ENCODE results near the gene HTR3C.
A peak's percentile ranks its signal among the peaks of the same experiment; 100 is the strongest.
"Not testable (repeated sequence)": the region's sequence is repeated elsewhere in the genome, so short reads cannot be mapped to it uniquely, and the experiment has no call there.

Gene HTR3C

GRCh38 chr3:184052767-184053166 is at the start of gene HTR3C:
Gene HTR3C (plus strand): TSS chr3:184053047. CDS start chr3:184053081, 34 bp downstream.
- DNase-seq (ENCODE audit: low read depth, low spot score) = no peak
- no peak within 1 kb of the TSS for H3K27ac ChIP-seq

GRCh38 chr3:184003187-184003967 is 49.5 kb upstream of the HTR3C start:
- no peak for DNase-seq (ENCODE audit: low read depth, low spot score)

GRCh38 chr3:184004476-184004875 is 48.4 kb upstream of the HTR3C start:
- no peak for DNase-seq (ENCODE audit: low read depth, low spot score)
- no peak overlapping the region for H3K27ac ChIP-seq

More at GRCh38 chr3:184003187-184003967, 49.5 kb upstream of the HTR3C start:
- peak overlapping the region; percentile 44 for H3K27ac ChIP-seq

- peak overlapping the region; percentile 68 for H3K27ac ChIP-seq
- peak; percentile 97 for DNase-seq (ENCODE audit: low read depth, low spot score)
These were observed 46.8 kb upstream of the HTR3C start for GRCh38 chr3:184005941-184006507.

GRCh38 chr3:184007143-184007813 is 45.6 kb upstream of the HTR3C start:
- DNase-seq (ENCODE audit: low read depth, low spot score) = not testable (repeated sequence)
- peak overlapping the region; percentile 68 for H3K27ac ChIP-seq

GRCh38 chr3:184008161-184008560 is 44.7 kb upstream of the HTR3C start:
- DNase-seq (ENCODE audit: low read depth, low spot score) = no peak
- H3K27ac ChIP-seq = no peak overlapping the region

- H3K27ac ChIP-seq = no peak overlapping the region
- DNase-seq (ENCODE audit: low read depth, low spot score) = no peak
These were observed 41.5 kb upstream of the HTR3C start for GRCh38 chr3:184011230-184011876.

GRCh38 chr3:184011937-184012889 is 40.6 kb upstream of the HTR3C start:
- no peak for DNase-seq (ENCODE audit: low read depth, low spot score)
- H3K27ac ChIP-seq = no peak overlapping the region

GRCh38 chr3:184015381-184016019 is 37.3 kb upstream of the HTR3C start:
- no peak for DNase-seq (ENCODE audit: low read depth, low spot score)
- no peak overlapping the region for H3K27ac ChIP-seq

GRCh38 chr3:184016169-184016570 is 36.7 kb upstream of the HTR3C start:
- no peak overlapping the region for H3K27ac ChIP-seq
- no peak for DNase-seq (ENCODE audit: low read depth, low spot score)

- peak overlapping the region; percentile 30 for H3K27ac ChIP-seq
These were observed 35.8 kb upstream of the HTR3C start for GRCh38 chr3:184016811-184017671.

GRCh38 chr3:184017672-184018423 is 35.0 kb upstream of the HTR3C start, which contains the start of gene ABCC5:
Gene ABCC5 (minus strand): TSS chr3:184017884. CDS start chr3:184014392, 3,492 bp downstream.
- H3K27ac ChIP-seq = peak within 1 kb of the TSS; percentile 30
- DNase-seq (ENCODE audit: low read depth, low spot score) = peak; percentile 52

More at GRCh38 chr3:184016811-184017671, 35.8 kb upstream of the HTR3C start:
- DNase-seq (ENCODE audit: low read depth, low spot score) = no peak

- DNase-seq (ENCODE audit: low read depth, low spot score) = no peak
- no peak overlapping the region for H3K27ac ChIP-seq
These were observed 34.3 kb upstream of the HTR3C start for GRCh38 chr3:184018424-184018973.

GRCh38 chr3:184022323-184022722 is 30.5 kb upstream of the HTR3C start:
- no peak overlapping the region for H3K27ac ChIP-seq
- DNase-seq (ENCODE audit: low read depth, low spot score) = no peak

GRCh38 chr3:184025256-184025655 is 27.6 kb upstream of the HTR3C start:
- DNase-seq (ENCODE audit: low read depth, low spot score); H3K27ac ChIP-seq: not testable (repeated sequence)

- not testable (repeated sequence) for H3K27ac ChIP-seq; DNase-seq (ENCODE audit: low read depth, low spot score)
These were observed 24.5 kb upstream of the HTR3C start for GRCh38 chr3:184028275-184028890.

GRCh38 chr3:184029443-184029842 is 23.4 kb upstream of the HTR3C start:
- no peak overlapping the region for H3K27ac ChIP-seq
- DNase-seq (ENCODE audit: low read depth, low spot score) = no peak
